Panc1 (cell line): Measurements from ENCODE around the gene PNRC1. TPM values are rescaled to one million over a fixed set of nuclear protein-coding genes. Genes with fewer than 3 reads are reported as not detected.

Source experiments
- ATAC-seq: fragments of 200-7000 bp; cut with Tn5 transposase; 2 replicates; pipeline ENCODE4 v1.9.1; 2020; ENCODE audit warnings: mild to moderate bottlenecking, moderate library complexity
- BruUV-seq: library from RNA; stranded (reverse); fragments of 400-500 nt; replicated peaks from 2 replicates; lab custom pipeline; 2021; lab: Mats Ljungman, UMichigan
- CTCF ChIA-PET: fragments of 300-600 bp; sonication (Branson Sonifier 250); formaldehyde crosslinking; loops from one replicate; lab custom pipeline; 2022; ENCODE audit warnings: antibody characterized with exemption; lab: Charles Lee
- POLR2A ChIA-PET: fragments of 300-600 bp; sonication (Branson Sonifier 250); formaldehyde crosslinking; loops from one replicate; lab custom pipeline; 2022; ENCODE audit warnings: antibody characterized with exemption; lab: Charles Lee
- DNase-seq: peaks from one replicate; pipeline ENCODE4 v3.0.0-alpha.2; 2010; ENCODE audit warnings: low read depth, low spot score
- H3K27ac ChIP-seq: 2 replicates; pipeline ENCODE4 v1.5.1; 2011; ENCODE audit warnings: mild to moderate bottlenecking, low read length, inconsistent platforms
- H3K27me3 ChIP-seq: fragments of 200-500 bp; sonication (Bioruptor generic); 2 replicates; pipeline ENCODE4 v1.6.0; 2014; ENCODE audit warnings: low read length, inconsistent platforms; ENCODE audit not compliant: control insufficient read depth, insufficient read depth
- H3K36me3 ChIP-seq: fragments of 200-500 bp; sonication (Bioruptor generic); 2 replicates; pipeline ENCODE4 v1.5.1; 2014; ENCODE audit warnings: inconsistent platforms, mild to moderate bottlenecking, low read length, moderate library complexity; ENCODE audit not compliant: control insufficient read depth, insufficient read depth
- H3K4me1 ChIP-seq: 2 replicates; pipeline ENCODE4 v1.5.1; 2011; ENCODE audit warnings: inconsistent platforms, mild to moderate bottlenecking, low read length, moderate library complexity; ENCODE audit not compliant: control insufficient read depth, insufficient read depth
- H3K4me3 ChIP-seq, 2 experiments: 2 replicates each; pipeline ENCODE4 v1.5.1; 2011 to 2012; ENCODE audit warnings: low read depth in 2 of 2, low read length in 2 of 2, mild to moderate bottlenecking in 2 of 2, inconsistent platforms in 1 of 2, moderate library complexity in 1 of 2
- H3K9me3 ChIP-seq: fragments of 200-500 bp; sonication (Bioruptor generic); 2 replicates; pipeline ENCODE4 v1.5.1; 2014; ENCODE audit warnings: low read depth, mild to moderate bottlenecking, inconsistent platforms, low read length, moderate library complexity; ENCODE audit not compliant: control insufficient read depth, insufficient read depth
- POLR2AphosphoS5 ChIP-seq: IDR thresholded peaks from 2 replicates; pipeline ENCODE4 v1.6.1; 2012; ENCODE audit warnings: mild to moderate bottlenecking, low read depth, low read length, moderate library complexity
- SIN3A ChIP-seq: IDR thresholded peaks from 2 replicates; pipeline ENCODE4 v1.6.1; 2012; ENCODE audit warnings: low read depth, mild to moderate bottlenecking, low read length, moderate library complexity, borderline replicate concordance; ENCODE audit not compliant: insufficient read depth
- TCF7L2 ChIP-seq: IDR thresholded peaks from 2 replicates; pipeline ENCODE4 v1.6.1; 2011; ENCODE audit warnings: mild to moderate bottlenecking, low read depth, low read length, inconsistent platforms
- in situ Hi-C: cut with HindIII; loops from 2 replicates; pipeline ENCODE4 v1.10.0; 2016; ENCODE audit warnings: low sequenced_read_pairs, low pct_unique_long_range_greater_than_20kb
- intact Hi-C: fragments of 100-400 bp; cut with micrococcal nuclease; formaldehyde crosslinking; loops from one replicate; pipeline ENCODE4 v1.10.0; 2022; ENCODE audit not compliant: unreplicated experiment
- total RNA-seq: library from RNA; stranded (reverse); gene quantifications from one replicate; pipeline ENCODE4 v1.2.1, GENCODE V29; 2021; ENCODE audit not compliant: unreplicated experiment
- TF ChIP-seq, protein P1 (sequence below), 2 experiments: IDR thresholded peaks; 2 replicates each; pipeline ENCODE4 v1.6.1; 2011 to 2012; ENCODE audit warnings: low read depth in 2 of 2, control low read depth in 1 of 2, low read length in 1 of 2, mild to moderate bottlenecking in 1 of 2, moderate library complexity in 1 of 2; ENCODE audit not compliant: insufficient read depth in 1 of 2
- TF ChIP-seq, protein P2 (sequence below): fragments of 450-650 bp; IDR thresholded peaks from 2 replicates; pipeline ENCODE4 v1.5.1; 2017; ENCODE audit warnings: mild to moderate bottlenecking

The PNRC1 gene
- total RNA-seq, 1 experiment from 2014 or later: 63.5 TPM

DNA sequence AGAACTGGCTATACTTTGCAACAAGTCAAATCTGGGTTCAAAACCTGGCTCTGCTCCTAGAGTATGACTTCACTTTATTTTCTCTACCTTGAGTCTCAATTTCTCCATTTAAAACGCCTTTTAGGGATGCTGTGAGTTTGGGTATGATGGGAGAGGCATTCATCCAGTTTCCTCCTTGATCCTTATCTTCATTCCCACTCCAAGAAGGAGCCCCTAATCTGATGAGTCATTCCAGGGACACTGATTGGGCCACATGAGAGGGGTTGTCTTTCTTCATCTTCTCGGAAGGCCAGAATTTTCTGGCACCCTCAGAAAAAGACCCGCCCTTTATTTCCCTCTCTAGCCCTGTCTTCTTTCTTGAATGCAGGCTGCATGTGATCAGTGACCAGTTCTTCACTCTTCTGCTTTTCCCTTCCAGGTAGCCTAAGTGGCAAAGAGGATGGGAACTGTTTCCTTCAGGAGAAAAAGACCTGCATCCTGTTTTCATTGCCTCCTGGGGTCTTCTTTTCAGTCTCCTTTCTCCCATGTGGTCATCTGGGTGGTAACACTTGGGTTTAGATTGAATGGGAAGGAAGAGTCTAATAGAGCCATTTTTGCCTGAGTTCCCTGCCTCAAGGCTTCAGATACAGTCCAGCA is 32.1 kb upstream of the PNRC1 start:
- intact Hi-C loops: no loop called here

DNA sequence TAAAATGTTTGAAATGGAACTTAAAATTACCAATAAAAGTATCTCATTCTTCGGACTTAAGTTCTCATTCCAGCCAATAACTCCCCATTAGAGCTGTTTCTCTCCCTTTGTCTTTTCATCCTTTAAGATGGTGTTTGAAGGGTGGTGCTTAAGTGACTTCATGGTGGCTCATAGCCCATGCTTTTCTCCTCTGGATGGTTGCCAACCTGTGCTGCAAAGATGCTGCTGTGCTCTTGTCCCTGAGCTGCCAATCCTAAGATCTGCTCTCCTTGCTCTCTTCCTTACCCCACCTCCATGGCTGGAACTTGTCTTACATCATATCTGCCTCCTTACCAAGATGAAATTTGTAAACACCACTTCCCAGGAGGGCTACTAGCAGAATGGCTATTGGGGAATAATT is 31.6 kb upstream of the PNRC1 start:
- ATAC-seq: no peak
- H3K4me3 ChIP-seq: no peak overlapping the region

More for the DNA sequence above, 32.1 kb upstream of the PNRC1 start:
- CTCF ChIA-PET: no interaction called here
- Histone ChIP-seq H3K9me3 (no peaks in the 10 kb centered on the region), H3K4me1 (no peaks in the 10 kb centered on the region), H3K27ac (no peak overlapping the region), H3K27me3 (no peaks in the 10 kb centered on the region), H3K4me3 (no peak overlapping the region), H3K36me3 (no peaks in the 10 kb centered on the region)
- POLR2A ChIA-PET: no interaction called here
- in situ Hi-C loops: no loop called here
- BruUV-seq: no TSS peak
- no peak for DNase-seq
- ATAC-seq: no peak
- no peak for TF ChIP-seq POLR2AphosphoS5

DNA sequence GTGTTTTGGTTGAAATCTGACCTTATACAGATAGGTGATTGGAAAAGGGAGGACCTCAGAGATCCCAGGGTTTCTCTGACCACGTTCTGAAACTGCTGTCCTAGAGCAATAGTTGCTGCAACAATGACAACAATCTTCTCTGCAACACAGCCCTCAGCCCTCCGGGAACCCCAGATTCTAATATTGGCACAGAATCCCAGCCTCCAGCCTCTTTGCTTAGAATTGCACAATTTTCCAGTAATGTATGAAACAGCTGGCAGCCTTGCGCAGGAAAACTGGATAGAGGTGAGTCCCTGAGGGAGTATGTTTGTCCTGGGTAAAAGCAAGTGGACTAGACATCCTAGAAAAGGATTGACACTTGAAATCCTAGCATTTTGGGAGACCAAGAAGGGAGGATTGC is 30.4 kb upstream of the PNRC1 start:
- POLR2A ChIA-PET: interaction anchor here (0.7 kb wide), 1 partner anchor 351 kb away, joined by 3 read pairs; no protein-coding TSS in a partner anchor
- TF ChIP-seq, protein P1, sequence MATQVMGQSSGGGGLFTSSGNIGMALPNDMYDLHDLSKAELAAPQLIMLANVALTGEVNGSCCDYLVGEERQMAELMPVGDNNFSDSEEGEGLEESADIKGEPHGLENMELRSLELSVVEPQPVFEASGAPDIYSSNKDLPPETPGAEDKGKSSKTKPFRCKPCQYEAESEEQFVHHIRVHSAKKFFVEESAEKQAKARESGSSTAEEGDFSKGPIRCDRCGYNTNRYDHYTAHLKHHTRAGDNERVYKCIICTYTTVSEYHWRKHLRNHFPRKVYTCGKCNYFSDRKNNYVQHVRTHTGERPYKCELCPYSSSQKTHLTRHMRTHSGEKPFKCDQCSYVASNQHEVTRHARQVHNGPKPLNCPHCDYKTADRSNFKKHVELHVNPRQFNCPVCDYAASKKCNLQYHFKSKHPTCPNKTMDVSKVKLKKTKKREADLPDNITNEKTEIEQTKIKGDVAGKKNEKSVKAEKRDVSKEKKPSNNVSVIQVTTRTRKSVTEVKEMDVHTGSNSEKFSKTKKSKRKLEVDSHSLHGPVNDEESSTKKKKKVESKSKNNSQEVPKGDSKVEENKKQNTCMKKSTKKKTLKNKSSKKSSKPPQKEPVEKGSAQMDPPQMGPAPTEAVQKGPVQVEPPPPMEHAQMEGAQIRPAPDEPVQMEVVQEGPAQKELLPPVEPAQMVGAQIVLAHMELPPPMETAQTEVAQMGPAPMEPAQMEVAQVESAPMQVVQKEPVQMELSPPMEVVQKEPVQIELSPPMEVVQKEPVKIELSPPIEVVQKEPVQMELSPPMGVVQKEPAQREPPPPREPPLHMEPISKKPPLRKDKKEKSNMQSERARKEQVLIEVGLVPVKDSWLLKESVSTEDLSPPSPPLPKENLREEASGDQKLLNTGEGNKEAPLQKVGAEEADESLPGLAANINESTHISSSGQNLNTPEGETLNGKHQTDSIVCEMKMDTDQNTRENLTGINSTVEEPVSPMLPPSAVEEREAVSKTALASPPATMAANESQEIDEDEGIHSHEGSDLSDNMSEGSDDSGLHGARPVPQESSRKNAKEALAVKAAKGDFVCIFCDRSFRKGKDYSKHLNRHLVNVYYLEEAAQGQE (IDR thresholded peaks at IDR 0.05; ENCODE audit: insufficient read depth in 1 of 2, low read depth in 2 of 2, low read length in 1 of 2): no peak
- BruUV-seq: no TSS peak
- DNase-seq (no peak), ATAC-seq (no peak)
- no peak overlapping the region for H3K4me3 ChIP-seq
- H3K27ac ChIP-seq: no peak overlapping the region
- no peaks in the 10 kb centered on the region for H3K27me3 ChIP-seq
- no peaks in the 10 kb centered on the region for H3K36me3 ChIP-seq
- intact Hi-C loops (no loop called here), in situ Hi-C loops (no loop called here)
- H3K4me1 ChIP-seq: no peaks in the 10 kb centered on the region
- CTCF ChIA-PET: no interaction called here
- H3K9me3 ChIP-seq: no peaks in the 10 kb centered on the region

More for the DNA sequence above, 31.6 kb upstream of the PNRC1 start:
- no peak for DNase-seq
- no TSS peak for BruUV-seq
- no peaks in the 10 kb centered on the region for H3K27me3 ChIP-seq
- no peak for TF ChIP-seq SIN3A
- ChIA-PET POLR2A (interaction anchor here (0.6 kb wide), 1 partner anchor 266 kb away, joined by 3 read pairs; the partner anchor contains the start of gene GABRR2), CTCF (no interaction called here)
- no peaks in the 10 kb centered on the region for H3K9me3 ChIP-seq
- in situ Hi-C loops: no loop called here
- no peaks in the 10 kb centered on the region for H3K36me3 ChIP-seq
- no peaks in the 10 kb centered on the region for H3K4me1 ChIP-seq
- intact Hi-C loops: no loop called here
- no peak overlapping the region for H3K27ac ChIP-seq

GRCh38 chr6:89050697-89051096 is 29.9 kb upstream of the PNRC1 start:
- no TSS peak for BruUV-seq
- in situ Hi-C loops (no loop called here), intact Hi-C loops (no loop called here)
- ChIA-PET CTCF (no interaction called here), POLR2A (no interaction called here)
- no peaks in the 10 kb centered on the region for H3K36me3 ChIP-seq
- no peaks in the 10 kb centered on the region for H3K4me1 ChIP-seq
- TF ChIP-seq, protein P1 (IDR thresholded peaks at IDR 0.05; ENCODE audit: insufficient read depth in 1 of 2, low read depth in 2 of 2, low read length in 1 of 2): no peak
- TF ChIP-seq SIN3A: no peak
- TF ChIP-seq, protein P2, sequence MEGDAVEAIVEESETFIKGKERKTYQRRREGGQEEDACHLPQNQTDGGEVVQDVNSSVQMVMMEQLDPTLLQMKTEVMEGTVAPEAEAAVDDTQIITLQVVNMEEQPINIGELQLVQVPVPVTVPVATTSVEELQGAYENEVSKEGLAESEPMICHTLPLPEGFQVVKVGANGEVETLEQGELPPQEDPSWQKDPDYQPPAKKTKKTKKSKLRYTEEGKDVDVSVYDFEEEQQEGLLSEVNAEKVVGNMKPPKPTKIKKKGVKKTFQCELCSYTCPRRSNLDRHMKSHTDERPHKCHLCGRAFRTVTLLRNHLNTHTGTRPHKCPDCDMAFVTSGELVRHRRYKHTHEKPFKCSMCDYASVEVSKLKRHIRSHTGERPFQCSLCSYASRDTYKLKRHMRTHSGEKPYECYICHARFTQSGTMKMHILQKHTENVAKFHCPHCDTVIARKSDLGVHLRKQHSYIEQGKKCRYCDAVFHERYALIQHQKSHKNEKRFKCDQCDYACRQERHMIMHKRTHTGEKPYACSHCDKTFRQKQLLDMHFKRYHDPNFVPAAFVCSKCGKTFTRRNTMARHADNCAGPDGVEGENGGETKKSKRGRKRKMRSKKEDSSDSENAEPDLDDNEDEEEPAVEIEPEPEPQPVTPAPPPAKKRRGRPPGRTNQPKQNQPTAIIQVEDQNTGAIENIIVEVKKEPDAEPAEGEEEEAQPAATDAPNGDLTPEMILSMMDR: no peak
- TF ChIP-seq TCF7L2: no peak
- no peak for TF ChIP-seq POLR2AphosphoS5
- no peaks in the 10 kb centered on the region for H3K9me3 ChIP-seq
- no peak overlapping the region for H3K4me3 ChIP-seq
- ATAC-seq: no peak
- no peak for DNase-seq
- H3K27me3 ChIP-seq: no peaks in the 10 kb centered on the region
- no peak overlapping the region for H3K27ac ChIP-seq
